GM19455 (cell line): ENCODE data around the gene RGS19.

Experiments
- ATAC-seq: cut with Tn5 transposase; IDR thresholded peaks from one replicate; pipeline ENCODE4 v1.9.1; 2021; ENCODE audit not compliant: unreplicated experiment

The RGS19 gene

GRCh38 chr20:64077876-64078551 is 1.3 kb downstream of the RGS19 start:
- no peak for ATAC-seq

GRCh38 chr20:64077541-64077875 is 1.8 kb downstream of the RGS19 start:
- ATAC-seq = no peak

- ATAC-seq = no peak
Observed at GRCh38 chr20:64077094-64077493, 2.2 kb downstream of the RGS19 start.

- no peak for ATAC-seq
Observed at GRCh38 chr20:64076061-64076997, 3.0 kb downstream of the RGS19 start.

GRCh38 chr20:64075556-64075955 is 3.8 kb downstream of the RGS19 start:
- no peak for ATAC-seq

GRCh38 chr20:64074963-64075362 is 4.4 kb downstream of the RGS19 start:
- ATAC-seq = no peak

GRCh38 chr20:64074184-64074789 is 5.0 kb downstream of the RGS19 start:
- ATAC-seq = no peak

- ATAC-seq = no peak
Observed at GRCh38 chr20:64073476-64074183, 5.7 kb downstream of the RGS19 start.

GRCh38 chr20:64072498-64073063 is 6.7 kb downstream of the RGS19 start:
- no peak for ATAC-seq

- no peak for ATAC-seq
Observed at GRCh38 chr20:64071341-64072332, 7.7 kb downstream of the RGS19 start.

GRCh38 chr20:64070244-64070993 is 8.9 kb downstream of the RGS19 start:
- no peak for ATAC-seq

- no peak for ATAC-seq
Observed at GRCh38 chr20:64069614-64070243, 9.6 kb downstream of the RGS19 start.

GRCh38 chr20:64069209-64069613 is 10.1 kb downstream of the RGS19 start:
- ATAC-seq = no peak

- no peak for ATAC-seq
Observed at GRCh38 chr20:64068386-64069208, 10.7 kb downstream of the RGS19 start.

GRCh38 chr20:64067733-64068307 is 11.5 kb downstream of the RGS19 start:
- no peak for ATAC-seq

- no peak for ATAC-seq
Observed at GRCh38 chr20:64067005-64067632, 12.2 kb downstream of the RGS19 start.

- peak; percentile 46 for ATAC-seq
Observed at GRCh38 chr20:64065974-64066343, 13.4 kb downstream of the RGS19 start.
